Erythroblast (primary cell): ENCODE measurements around the gene NFX1.

Experiments
- DNase-seq, 2 experiments: peaks; one replicate each; lab custom pipeline; 2025; lab: John Stamatoyannopoulos, UW
- GATA1 ChIP-seq: IDR thresholded peaks from 2 replicates; pipeline ENCODE4 v1.6.1; 2011; ENCODE audit warnings: low read depth, mild to moderate bottlenecking, control low read depth, low read length, moderate library complexity
- POLR2A ChIP-seq: IDR thresholded peaks from 2 replicates; pipeline ENCODE4 v1.6.1; 2011; ENCODE audit warnings: mild to moderate bottlenecking, low read length

Gene NFX1

GRCh38 chr9:33256236-33256635 lies 34.1 kb upstream of the NFX1 start:
- TF ChIP-seq GATA1 (no peak), POLR2A (no peak)
- no peak for DNase-seq

GRCh38 chr9:33257276-33257675 lies 33.0 kb upstream of the NFX1 start:
- DNase-seq = no peak
- TF ChIP-seq POLR2A (no peak), GATA1 (no peak)

GRCh38 chr9:33260372-33260771 lies 29.9 kb upstream of the NFX1 start:
- DNase-seq = peak; percentile 21 to 35
- TF ChIP-seq POLR2A (no peak), GATA1 (no peak)

GRCh38 chr9:33263131-33264002 lies 26.9 kb upstream of the NFX1 start:
- peak; percentile 73 to 77 for DNase-seq
- no peak for TF ChIP-seq POLR2A
- TF ChIP-seq GATA1 = no peak

- TF ChIP-seq GATA1 = no peak
- no peak for TF ChIP-seq POLR2A
- DNase-seq = peak; percentile 70 to 80
Observed at GRCh38 chr9:33264003-33264472, 26.3 kb upstream of the NFX1 start.

- DNase-seq = peak; percentile 99
- TF ChIP-seq GATA1 = no peak
- TF ChIP-seq POLR2A = peak; percentile 75
Observed at GRCh38 chr9:33264473-33265177, 25.7 kb upstream of the NFX1 start, which contains the start of the genes BAG1 and CHMP5. Gene BAG1, minus strand, starts transcription at chr9:33264708. Gene CHMP5, plus strand, starts transcription at chr9:33265049. Its CDS starts 30 bp downstream, at chr9:33265079.

DNA sequence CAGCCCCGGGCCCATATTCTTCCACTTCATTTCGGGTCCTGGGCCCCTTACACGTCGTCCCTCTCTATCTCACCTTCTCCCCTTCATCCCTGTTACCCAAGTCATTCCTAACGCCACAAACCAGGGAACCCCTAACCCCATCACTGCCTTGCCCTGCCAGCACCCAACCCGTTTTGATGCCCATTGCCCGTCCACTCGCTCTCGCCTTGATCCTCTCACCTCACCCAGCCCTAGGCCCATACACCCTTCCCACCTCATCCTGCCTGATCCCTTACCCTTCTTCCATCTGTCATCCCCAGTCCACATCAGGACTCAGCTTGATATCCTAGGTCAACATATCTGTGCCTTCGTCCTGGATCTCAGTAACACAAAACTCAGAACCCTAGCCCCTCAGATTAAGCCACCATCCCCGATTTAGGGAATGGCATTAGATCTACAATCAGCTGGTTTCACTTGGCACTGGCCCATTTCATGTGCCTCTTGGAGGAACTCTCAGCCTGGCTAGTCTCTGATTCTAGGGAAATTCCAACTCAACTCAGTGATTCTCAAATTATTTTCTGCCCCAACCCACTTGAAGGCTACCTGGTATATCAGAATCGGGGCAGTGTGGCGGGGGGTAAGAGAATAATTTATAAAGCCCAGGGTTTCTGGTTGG lies 25.0 kb upstream of the NFX1 start:
- no peak for DNase-seq
- TF ChIP-seq GATA1 (no peak), POLR2A (no peak)

DNA sequence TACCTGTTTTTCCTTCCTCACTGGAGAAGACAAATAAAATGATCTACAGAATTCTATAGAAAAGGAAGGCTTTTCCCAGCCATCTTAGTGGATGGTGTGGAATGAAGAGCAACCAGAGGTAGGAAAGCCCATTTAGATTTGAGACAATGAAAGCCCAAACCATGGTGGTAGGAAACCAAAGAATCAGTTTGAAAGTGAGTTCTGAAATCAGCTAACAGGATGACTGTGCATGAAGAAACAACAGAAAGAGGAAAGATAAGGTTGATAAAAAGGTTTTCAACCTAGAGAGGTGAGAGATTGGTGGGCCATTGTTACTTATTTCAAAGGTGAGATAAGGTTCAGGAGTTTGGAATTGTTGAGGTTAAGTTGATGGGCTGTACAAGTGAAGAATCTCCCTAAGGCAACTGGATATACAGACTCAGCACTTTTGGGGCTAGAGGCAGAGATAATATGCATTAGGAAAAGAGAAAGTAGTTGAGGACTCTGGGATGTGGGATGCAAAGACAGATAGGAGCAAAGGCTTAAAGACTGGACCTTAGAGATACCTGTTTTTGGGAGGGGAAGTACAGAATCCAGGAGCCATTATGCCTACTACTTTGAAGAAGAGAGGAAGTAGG lies 23.1 kb upstream of the NFX1 start:
- DNase-seq = no peak
- TF ChIP-seq POLR2A = no peak
- no peak for TF ChIP-seq GATA1

DNA sequence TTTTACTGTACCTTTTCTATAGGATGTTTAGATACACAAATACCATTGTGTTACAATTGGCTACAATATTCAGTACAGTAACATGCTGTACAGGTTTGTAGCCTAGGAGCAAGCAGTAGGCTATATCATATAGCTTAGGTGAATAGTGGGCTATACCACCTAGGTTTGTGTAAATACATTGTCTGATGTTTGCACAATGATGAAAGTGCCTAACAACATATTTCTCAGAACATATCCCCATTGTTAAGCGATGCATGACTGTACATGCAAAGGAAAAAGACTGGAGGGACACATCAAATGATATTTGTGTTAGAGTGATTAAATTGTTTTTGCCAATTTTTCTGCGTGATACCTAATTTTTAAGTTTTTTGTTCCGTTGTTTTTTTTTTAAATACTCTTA lies 20.2 kb upstream of the NFX1 start:
- no peak for DNase-seq
- TF ChIP-seq POLR2A (no peak), GATA1 (no peak)

GRCh38 chr9:33272061-33272460 lies 18.3 kb upstream of the NFX1 start:
- TF ChIP-seq GATA1 = no peak
- TF ChIP-seq POLR2A = no peak
- peak; percentile 75 to 81 for DNase-seq

GRCh38 chr9:33273266-33273971 lies 16.9 kb upstream of the NFX1 start:
- no peak for TF ChIP-seq POLR2A
- no peak for TF ChIP-seq GATA1
- no peak for DNase-seq

DNA sequence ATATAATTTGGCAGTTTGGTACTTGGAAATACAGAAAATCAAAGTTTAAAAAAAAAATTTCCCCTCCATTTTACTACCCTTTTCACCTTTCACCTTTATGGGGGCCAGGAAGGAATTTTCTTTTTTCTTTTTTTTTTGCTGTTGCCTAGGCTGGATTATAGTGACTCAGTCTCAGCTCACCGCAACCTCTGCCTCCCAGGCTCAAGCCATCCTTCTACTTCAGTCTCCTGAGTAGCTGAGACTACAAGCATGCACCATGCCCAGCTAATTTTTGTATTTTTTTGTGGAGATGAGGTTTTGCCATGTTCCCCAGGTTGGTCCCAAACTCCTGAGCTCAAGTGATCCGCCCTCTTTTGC lies 16.4 kb upstream of the NFX1 start:
- TF ChIP-seq GATA1 = no peak
- no peak for TF ChIP-seq POLR2A
- no peak for DNase-seq

GRCh38 chr9:33277484-33277883 lies 12.8 kb upstream of the NFX1 start:
- DNase-seq = no peak
- TF ChIP-seq GATA1 = no peak
- no peak for TF ChIP-seq POLR2A
